Dedifferentiated amniotic fluid mesenchymal stem cell (primary cell): ENCODE results near the gene NHLRC4.
A peak's percentile ranks its signal among the peaks of the same experiment; 100 is the strongest.

Source experiments
- DNase-seq: peaks from one replicate; pipeline ENCODE4 v3.0.0-alpha.2; 2016; ENCODE audit errors: extremely low spot score

Gene NHLRC4

DNA sequence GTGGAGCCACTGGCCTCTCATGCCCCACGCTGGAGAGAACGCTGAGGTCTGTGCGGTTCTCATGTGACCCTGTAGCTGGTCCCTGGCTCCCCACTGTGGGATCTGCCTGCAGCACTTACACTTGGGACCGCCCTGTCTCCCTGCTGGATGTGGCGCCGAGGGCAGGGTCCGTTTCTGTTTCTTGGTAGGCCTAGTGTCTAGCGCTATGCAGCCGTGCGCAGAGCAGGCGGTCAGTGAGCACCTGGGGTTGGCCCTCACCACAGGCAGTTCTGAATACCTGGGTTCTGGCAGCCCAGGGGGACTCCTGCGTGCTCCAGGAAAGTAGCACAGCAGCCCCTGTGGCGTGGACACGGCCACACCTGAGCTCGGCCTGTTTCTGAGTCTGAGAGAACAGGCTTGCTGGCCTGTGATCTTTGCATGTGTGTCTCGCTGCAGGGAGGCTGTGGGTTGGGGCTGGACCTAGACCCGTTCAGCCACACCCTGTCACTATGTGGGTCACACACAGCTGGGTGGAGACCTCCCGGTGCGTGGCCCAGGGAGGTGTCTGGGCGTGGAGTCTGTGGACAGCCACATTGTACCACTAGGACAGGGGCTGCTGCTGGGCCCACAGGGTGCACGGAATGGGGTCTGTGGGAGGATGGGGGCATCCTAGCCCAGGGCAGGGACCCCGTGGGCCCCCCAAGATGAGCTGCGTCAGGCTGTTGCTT lies 36.5 kb upstream of the NHLRC4 start:
- DNase-seq: no peak

DNA sequence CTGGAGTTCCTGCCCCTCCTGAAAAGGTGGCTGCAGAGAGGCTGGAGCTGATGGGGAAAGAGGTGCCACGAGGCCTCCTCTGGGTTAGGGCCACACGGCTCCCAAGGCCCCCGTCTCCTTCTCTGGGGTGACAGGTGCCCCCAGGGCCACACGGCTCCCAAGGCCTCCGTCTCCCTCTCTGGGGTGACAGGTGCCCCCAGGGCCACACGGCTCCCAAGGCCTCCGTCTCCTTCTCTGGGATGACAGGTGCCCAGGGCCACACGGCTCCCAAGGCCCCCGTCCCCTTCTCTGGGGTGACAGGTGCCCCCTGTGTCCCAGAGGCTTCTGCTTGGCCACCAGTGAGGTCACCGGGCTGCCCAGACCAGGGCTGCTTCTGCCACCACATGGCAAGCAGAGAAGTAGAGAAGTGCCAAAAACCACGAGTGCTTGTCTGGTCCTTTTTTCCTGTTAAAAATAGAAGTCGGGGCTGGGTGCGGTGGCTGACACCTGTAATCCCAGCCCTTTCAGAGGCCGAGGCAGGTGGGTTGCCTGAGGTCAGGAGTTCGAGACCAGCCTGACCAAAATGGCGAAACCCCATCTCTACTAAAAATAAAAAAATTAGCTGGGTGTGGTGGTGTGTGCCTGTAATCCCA lies 35.2 kb upstream of the NHLRC4 start:
- no peak for DNase-seq

DNA sequence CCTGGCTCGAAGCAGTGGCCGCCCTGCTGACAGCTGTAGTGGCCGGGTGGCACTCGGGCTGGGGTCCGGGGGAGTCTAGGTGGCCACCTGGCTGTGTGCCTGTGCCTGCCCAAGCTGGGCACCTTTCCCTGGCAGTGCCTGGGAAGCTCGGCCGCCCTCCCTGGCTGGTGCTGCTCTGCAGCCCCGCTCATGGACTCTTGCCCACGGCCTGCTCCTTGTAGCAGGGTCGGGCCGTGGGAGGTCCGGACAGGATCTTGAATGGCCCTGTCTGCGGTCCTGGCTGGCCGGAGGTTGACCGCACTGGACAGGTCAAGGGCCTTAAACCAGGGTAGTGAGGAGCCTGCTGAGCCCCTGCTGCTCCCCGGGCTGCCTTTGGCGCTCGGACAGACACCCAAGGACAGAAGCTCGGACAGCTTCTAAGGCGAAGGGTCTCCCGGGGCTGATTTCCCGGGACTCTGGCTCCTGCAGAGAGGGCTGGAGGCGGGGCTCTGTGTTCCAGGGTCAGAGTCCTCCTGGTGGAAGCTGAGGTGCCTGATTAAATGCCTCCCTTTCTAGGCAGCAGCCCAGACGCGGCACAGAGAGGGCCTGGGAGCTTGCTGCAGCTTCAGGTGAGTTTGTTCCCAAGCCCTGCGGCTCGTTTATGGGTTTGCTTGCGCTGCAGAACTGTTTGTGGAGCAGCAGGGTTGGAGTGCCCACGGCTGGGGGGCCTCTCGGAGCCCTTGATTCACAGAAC lies 33.2 kb upstream of the NHLRC4 start:
- DNase-seq: no peak

DNA sequence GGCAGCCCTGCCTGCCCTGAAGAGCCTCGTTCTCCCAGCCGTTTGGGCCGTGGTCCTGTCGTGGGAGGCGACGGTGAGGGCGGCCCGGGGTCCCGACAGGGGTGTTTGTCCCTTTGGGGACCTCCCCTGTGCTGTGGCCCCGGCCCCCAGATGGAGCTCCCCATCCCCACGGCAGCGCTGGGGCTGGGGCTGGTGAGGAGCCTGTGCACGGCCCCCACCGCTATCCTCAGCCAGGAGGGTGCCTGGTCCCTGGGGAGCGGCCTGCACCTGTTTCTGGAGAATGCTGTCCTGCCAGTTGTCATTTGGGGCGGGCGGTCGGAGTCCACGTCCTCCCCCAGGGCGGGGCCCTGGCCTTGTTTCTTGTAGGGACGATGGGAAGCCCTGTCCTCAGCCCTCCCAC lies 32.7 kb upstream of the NHLRC4 start:
- no peak for DNase-seq

DNA sequence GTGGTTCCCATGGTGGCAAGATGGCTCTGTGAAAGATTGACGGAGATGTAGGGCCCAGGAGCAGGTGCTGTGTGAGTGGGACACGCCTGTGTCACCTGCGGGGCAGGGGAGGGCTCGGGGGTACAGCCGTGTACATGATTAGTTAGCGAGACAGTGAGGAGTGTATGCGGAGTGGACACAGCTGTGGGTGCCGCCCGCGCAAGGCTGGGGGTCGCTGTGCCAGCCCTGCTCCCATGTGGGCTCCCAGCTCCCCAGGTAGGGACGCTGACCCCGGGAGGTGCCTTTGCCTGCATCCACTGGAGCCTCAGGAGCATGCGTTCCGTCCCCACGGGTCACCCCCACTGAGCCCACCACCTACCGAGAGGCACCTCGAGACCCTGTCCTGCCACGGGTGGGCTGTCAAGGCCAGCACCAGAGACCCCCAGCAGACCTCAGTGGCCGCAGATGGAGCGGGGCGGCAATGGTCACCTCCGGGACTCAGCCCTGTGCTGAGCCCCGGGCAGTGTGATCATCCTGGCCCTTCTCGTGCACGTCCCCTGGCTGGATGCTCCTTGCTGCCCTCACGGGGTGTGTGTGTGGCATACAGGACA lies 31.9 kb upstream of the NHLRC4 start:
- no peak for DNase-seq

DNA sequence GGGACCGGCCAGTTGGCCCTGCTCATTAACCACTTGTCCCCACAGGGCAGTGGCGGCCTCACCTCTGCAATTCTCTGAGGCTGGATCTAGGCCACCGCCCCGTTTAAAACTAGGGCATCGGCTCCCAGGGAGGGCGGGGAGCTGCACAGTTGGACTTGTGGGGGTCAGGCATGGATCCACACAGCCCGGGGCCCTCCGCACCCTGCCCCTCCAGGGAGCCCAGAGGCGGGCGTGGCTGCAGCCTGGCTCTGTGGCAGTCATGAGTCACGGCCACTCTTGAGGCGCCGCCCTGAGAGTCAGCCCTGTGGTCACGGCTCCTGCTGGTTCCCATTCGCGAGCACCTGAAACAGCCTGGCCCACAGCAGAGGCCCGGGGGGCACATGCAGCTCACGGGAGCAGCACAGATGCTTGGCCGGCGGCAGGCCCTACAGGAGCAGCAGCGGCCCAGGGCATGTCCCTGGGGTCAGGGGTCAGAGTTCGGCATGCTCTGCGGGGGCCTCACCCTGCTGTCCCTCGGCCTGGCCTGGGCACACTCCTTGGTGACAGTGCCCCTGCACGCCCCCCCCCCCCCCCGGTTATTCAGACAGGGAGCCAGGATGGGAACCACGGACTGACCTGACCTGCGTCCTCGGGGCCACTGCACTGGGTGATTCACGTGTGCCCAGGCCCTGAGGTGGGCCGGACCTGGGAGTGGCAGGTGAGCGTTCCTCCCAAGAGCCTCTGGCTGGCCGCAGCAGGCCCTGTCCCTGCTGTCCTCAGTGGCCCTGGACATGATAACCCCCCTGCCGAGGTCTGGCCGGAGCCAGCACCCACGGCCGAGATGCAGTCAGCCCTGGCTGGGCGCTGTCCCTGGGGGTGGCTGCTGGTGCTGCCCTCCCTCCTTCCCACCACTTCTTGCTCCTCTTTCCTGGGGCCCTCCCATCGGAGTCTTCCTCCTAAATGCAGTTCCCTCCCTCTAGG lies 31.1 kb upstream of the NHLRC4 start:
- DNase-seq: no peak

DNA sequence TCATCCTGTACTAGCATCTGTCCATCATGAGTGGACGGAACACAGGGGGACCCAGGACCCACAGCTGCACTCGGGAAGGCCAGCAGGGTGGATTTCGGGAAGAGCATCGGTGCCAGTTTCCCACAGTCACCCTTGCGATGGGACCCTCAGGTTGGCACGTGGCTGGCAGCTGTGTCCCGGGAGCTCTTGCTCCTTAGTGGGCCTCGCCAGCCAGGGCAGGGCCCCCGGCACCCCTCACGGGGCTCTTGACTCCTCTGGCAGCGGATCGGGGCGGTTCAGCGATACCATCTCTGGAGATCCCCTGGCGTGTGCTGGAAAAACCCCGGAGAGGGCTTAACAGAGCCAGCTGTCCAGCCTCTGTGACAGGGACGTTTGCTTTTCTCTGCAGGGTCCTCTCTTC lies 30.1 kb upstream of the NHLRC4 start:
- DNase-seq: no peak

DNA sequence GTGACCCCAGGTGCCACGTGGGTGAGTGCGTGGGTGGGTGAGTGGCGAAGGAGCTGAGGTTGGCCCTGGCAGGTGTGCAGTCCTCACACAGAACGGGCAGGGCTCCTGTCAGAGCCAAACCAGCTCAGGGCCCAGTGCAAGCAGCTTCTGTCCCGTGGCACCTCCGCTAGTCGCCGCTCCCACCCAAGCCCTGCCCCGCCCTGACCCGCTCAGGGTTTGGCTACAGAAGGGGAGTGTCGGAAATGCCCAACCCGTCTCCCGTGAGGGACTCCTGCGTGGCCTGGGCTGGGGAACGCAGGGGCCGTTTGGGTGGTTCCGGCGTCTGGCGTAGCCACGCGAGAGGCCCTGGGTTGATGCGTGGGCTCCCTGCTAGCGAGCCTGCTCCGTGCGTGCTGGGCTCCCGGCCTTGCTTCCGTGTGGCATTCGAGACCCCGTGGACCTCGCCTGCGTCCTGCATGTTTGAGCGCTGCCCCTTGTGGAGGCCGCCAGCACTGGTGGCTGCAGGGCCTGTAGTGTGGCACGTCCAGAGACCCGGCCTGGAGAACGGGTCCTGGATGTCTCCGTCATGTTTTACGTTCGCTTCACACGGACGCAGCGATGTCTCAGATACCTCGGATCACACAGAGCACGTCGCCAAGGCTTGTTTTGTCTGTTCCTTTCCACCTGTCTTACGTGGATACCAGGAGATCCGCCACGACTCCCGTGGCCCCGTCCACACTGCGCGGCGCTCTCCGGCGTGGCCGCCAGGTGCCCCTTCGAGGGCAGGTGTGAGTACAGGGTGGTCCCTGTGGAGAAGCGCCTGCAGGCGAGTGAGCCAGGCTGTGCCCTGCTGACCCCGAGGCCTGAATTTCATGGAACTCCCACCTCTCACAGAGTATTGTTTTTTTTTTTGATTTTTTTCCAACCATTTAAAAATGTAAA lies 29.1 kb upstream of the NHLRC4 start:
- no peak for DNase-seq

DNA sequence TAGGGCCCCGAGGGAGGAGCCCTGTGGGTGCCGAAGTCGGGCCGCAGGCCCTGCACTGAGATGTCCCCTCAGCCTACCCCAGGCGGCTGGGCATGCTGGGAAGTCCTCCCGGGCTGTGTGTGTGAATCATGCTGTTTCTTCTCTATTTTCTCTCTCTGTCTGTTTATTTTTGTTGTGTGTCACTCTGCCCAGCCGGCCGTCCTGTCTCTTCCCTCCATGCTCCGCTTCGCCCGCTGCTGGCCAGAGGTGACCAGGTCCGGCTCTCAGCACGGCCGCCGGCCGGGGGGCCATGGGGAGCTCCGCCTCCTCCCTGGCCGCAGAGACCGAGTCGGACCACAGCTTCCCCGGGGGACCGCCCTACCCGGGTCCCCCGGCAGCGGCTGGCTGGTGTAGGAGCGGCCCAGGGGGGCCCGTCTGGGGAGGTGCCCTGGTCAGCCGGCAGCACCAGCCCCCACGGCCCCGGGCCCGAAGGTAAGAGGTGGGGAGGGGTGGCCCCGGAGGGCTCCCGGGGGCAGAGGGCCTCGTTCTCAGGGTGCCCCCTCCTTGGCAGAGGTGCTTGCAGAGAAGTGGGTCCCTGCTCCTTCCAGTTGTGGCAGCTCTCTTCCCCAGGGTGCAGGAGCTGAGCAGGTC lies 26.8 kb upstream of the NHLRC4 start:
- peak; percentile 52 for DNase-seq

DNA sequence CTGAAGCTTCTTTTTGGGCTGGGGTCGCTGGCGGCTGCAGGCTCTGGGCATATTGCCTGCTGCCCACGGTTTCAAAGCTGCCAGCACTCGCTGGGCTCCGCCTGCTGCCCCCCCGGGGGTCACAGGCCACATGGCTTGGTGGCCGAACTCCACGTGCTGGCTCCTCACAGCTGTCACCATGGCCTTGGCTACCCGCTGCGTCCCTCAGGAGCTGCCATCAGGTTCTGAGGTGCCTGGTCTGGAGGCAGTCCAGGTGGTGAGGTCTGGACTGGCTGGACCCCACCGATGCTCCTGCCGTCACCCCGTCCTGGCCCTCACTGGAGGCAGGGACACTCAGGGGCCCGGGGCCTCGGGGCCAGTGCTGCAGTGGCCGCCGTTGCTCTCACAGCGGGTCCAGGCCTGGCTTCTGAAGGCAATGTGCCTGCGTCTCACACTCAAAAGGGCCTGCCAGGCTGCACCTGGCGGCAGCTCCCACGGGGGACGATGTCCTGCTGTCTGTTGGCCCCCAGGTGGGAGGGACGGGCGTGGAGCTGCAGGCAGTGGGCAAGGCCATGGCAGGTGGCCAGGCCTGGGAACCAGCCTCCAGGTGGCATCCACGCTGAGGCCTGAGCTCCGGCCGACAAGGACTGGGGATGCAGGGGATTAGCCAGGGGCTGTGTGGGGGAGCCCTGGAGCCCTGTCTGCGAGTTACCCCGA lies 26.0 kb upstream of the NHLRC4 start:
- DNase-seq: no peak

DNA sequence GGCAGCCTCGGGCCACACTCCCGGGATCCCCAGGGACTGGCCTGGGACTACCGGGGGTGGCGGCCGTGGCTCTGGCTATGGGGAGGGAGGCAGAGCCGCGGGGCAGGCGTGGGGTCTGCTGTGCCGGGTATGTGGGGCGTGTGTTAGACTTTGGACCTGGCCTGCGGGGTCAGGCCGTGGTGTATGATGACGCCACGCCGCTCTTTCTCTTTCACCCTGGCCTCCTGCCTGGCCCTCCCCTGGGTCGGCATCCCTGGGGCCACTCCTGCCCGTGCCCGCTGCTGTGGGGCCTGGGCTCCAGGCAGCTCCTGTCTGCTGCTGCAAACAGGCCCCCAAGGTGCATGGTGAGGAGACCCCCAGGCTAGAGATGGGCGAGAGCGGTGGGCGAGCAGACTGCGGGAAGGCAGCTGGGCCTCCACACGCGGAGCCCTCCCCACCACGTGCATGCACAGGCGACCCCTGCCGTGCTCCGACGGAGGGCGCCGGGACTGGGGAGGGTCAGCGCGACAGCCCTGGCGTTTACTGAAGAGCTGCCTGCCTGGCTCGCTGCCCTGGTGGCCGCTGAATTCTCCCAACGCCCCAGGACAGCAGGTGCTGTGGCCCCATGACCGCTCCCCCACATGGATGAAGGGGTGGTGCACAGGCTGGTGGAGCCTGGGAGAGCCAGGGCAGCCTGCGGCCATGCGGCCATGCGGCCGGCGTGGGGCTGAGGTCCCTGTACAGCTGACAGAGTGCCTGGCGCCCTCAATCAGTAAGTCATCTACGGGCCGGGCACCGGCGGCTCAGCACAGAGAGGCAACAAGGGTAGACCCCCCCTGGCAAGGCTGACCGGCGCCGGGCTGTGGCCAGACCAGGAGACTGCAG lies 23.3 kb upstream of the NHLRC4 start:
- no peak for DNase-seq

DNA sequence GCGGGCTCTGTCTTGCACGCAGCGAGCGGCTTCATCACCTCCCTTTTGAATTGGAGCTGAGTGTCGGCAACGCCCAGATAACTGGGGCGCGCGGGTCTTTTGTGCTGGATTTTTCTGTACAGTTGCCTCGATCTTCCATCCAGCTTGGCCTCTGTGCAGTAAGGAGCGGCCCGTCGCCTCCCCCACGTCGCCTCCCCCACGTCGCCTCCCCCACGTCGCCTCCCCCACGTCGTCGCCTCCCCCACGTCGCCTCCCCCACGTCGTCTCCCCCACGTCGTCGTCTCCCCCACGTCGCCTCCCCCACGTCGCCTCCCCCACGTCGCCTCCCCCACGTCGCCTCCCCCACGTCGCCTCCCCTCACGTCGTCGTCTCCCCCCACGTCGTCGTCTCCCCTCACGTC lies 22.3 kb upstream of the NHLRC4 start:
- DNase-seq: no peak

DNA sequence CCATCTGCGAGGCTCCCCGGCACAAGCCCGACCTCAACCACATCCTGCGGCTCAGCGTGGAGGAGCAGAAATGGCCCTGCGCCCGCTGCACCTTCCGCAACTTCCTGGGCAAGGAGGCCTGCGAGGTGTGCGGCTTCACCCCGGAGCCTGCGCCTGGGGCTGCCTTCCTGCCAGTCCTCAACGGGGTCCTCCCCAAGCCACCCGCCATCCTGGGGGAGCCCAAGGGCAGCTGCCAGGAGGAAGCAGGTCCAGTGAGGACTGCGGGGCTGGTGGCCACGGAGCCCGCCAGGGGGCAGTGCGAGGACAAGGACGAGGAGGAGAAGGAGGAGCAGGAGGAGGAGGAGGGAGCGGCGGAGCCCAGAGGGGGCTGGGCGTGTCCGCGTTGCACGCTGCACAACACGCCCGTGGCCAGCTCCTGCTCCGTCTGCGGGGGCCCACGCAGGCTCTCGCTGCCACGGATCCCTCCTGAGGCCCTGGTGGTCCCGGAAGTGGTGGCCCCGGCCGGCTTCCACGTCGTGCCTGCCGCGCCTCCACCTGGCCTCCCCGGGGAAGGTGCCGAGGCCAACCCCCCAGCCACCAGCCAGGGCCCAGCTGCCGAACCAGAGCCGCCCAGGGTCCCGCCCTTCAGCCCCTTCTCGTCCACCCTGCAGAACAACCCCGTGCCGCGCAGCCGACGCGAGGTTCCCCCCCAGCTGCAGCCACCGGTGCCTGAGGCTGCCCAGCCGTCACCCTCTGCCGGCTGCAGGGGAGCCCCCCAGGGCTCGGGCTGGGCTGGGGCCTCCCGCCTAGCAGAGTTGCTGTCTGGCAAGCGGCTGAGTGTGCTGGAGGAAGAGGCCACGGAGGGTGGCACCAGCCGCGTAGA lies 19.7 kb upstream of the NHLRC4 start:
- DNase-seq: no peak

DNA sequence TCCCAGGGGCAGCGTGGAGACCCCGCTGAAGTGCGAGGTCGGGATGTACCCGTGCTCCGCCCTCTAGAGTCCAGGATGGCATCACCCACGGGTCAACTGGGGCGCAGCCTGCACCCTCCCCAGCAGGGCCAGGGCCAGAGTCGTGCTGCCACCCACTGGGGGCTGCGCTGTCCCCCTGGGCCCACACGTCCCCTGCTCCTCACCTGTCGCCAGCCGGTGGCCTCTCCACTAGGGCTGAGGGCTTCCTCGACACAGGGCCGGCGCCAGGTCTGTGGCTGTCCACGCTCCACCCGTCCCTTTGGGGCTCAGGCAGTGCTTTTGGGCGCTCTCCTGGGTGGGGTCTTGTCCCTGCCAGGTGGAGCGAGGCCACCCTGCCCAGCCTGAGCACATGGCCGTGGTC lies 18.2 kb upstream of the NHLRC4 start:
- no peak for DNase-seq

DNA sequence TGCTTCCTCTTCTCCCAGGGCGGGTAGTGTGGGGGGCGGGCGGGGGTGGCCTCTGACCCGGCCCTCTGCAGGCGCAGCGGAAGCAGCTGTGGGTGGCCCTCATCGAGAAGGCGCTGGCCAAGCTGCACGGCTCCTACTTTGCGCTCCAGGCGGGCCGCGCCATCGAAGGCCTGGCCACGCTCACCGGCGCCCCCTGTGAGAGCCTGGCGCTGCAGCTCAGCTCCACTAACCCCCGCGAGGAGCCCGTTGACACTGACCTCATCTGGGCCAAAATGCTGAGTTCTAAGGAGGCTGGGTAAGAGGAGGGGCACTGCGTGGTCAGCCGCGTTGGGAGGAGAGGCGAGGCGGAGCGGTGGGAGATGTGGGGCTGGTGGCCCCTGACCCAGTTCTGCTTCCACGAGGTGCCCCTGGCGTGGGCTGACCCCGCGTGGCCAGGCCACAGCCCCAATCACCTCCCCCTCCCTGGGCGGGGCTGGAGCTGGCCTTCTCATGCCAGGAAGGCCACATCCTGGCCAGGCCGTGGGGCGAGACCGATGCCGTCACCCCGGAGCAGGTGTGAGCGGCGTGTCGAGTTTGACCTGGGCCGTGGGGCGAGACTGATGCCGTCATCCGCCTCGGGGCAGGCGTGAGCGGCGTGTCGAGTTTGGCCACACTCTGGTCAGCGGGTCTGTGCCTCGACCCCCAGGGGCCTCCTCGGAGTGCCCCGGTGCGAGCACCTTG lies 17.1 kb upstream of the NHLRC4 start:
- no peak for DNase-seq

DNA sequence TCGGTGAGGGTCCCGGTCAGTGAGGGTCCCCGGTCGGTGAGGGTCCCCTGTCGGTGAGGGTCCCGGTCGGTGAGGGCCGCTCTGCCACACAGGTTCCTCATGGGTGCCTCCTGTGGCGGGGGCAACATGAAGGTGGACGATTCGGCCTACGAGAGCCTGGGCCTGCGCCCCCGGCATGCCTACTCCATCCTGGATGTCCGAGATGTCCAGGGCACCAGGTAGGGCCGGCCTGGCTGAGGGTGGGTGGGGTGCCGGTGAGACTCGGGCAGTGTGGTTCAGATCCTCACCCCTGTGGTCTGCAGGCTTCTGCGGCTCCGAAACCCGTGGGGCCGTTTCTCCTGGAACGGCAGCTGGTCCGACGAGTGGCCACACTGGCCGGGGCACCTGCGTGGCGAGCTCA lies 15.6 kb upstream of the NHLRC4 start:
- no peak for DNase-seq

DNA sequence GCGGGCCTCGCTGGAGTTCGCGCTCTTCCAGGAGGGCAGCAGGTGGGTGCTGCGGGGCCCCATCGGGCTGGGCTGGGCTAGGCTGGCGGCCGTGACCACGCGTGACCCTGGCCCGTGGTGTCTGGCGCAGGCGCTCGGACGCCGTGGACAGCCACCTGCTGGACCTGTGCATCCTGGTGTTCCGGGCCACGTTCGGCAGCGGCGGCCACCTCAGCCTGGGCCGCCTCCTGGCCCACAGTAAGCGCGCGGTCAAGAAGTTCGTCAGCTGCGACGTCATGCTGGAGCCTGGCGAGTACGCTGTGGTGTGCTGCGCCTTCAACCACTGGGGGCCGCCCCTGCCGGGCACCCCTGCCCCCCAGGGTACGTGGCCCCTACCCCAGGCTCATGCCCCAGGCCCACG lies 14.6 kb upstream of the NHLRC4 start:
- DNase-seq: no peak
